CD4-positive, alpha-beta memory T cell (primary cell): ENCODE results near the gene ZNF580. TPM values are rescaled to one million over a fixed set of nuclear protein-coding genes. Genes with fewer than 3 reads are reported as not detected.

ENCODE experiments used
- CTCF ChIA-PET: fragments of 350-600 bp; sonication (Branson Sonifier 250); formaldehyde crosslinking; loops from one replicate; lab custom pipeline; 2021; ENCODE audit warnings: inconsistent platforms; ENCODE audit not compliant: partially characterized antibody; lab: Charles Lee
- POLR2A ChIA-PET: fragments of 350-600 bp; sonication (Branson Sonifier 250); formaldehyde crosslinking; loops from one replicate; lab custom pipeline; 2021; ENCODE audit not compliant: partially characterized antibody; lab: Charles Lee
- DNase-seq, 5 donors: peaks; one replicate each; pipeline versions ENCODE4 v3.0.0 to v3.0.0-alpha.2; 2020 to 2022; ENCODE audit warnings: mixed read lengths in 1 of 5
- H3K27ac ChIP-seq: one replicate; pipeline ENCODE4 v1.7.0; 2013; ENCODE audit warnings: low read depth, low read length
- H3K27me3 ChIP-seq: 2 replicates; pipeline ENCODE4 v1.7.0; 2013; ENCODE audit warnings: mild to moderate bottlenecking, low read length, moderate library complexity; ENCODE audit not compliant: insufficient read depth
- H3K36me3 ChIP-seq: 2 replicates; pipeline ENCODE4 v1.7.0; 2013; ENCODE audit warnings: mild to moderate bottlenecking, low read length, moderate library complexity; ENCODE audit not compliant: insufficient read depth
- H3K4me1 ChIP-seq: 2 replicates; pipeline ENCODE4 v1.7.0; 2013; ENCODE audit warnings: mild to moderate bottlenecking, low read length, moderate library complexity; ENCODE audit not compliant: insufficient read depth
- H3K4me3 ChIP-seq, 2 donors: one replicate each; pipeline ENCODE4 v1.7.0; 2013; ENCODE audit warnings: low read length in 2 of 2, mild to moderate bottlenecking in 1 of 2
- H3K9me3 ChIP-seq, 2 donors: one replicate each; pipeline ENCODE4 v1.7.0; 2013; ENCODE audit warnings: low read length in 2 of 2, control low read depth in 1 of 2; ENCODE audit not compliant: control insufficient read depth in 1 of 2
- H3K27ac Mint-ChIP-seq, 7 donors: one replicate each; pipeline ENCODE4 v1.8.0; 2020 to 2021; ENCODE audit warnings: mixed read lengths in 7 of 7, mild to moderate bottlenecking in 6 of 7, inconsistent platforms in 3 of 7, moderate library complexity in 3 of 7
- H3K27me3 Mint-ChIP-seq, 2 donors: one replicate each; pipeline ENCODE4 v1.8.0; 2020 to 2021; ENCODE audit warnings: mixed read lengths in 2 of 2
- H3K36me3 Mint-ChIP-seq, 2 donors: one replicate each; pipeline ENCODE4 v1.8.0; 2020 to 2021; ENCODE audit warnings: mixed read lengths in 2 of 2, inconsistent platforms in 1 of 2, mild to moderate bottlenecking in 1 of 2
- H3K4me1 Mint-ChIP-seq, 4 donors: one replicate each; pipeline ENCODE4 v1.8.0; 2020 to 2021; ENCODE audit warnings: mixed read lengths in 4 of 4, mild to moderate bottlenecking in 1 of 4
- H3K4me3 Mint-ChIP-seq, 8 donors: one replicate each; pipeline ENCODE4 v1.8.0; 2020 to 2021; ENCODE audit warnings: mixed read lengths in 8 of 8, mild to moderate bottlenecking in 7 of 8, moderate library complexity in 6 of 8, inconsistent platforms in 3 of 8
- H3K9me3 Mint-ChIP-seq, 8 donors: one replicate each; pipeline ENCODE4 v1.8.0; 2020 to 2021; ENCODE audit warnings: mixed read lengths in 8 of 8, mild to moderate bottlenecking in 5 of 8, inconsistent platforms in 3 of 8, moderate library complexity in 1 of 8
- intact Hi-C: fragments of 100-400 bp; cut with micrococcal nuclease; formaldehyde crosslinking; loops from one replicate; pipeline ENCODE4 v1.15.1; 2023
- polyA plus RNA-seq, 2 donors: library from polyadenylated mRNA; unstranded; fragments of 300-500 nt; fragmentation: Illumina TruSeq; gene quantifications; one replicate each; pipeline ENCODE4 v1.2.3, GENCODE V29; 2021
- total RNA-seq, 2 experiments: library from RNA; stranded (reverse); gene quantifications; one replicate each; pipeline ENCODE4 v1.2.3, GENCODE V29; 2021

The ZNF580 gene
- total and polyA plus RNA-seq, 4 experiments from 2014 or later, result 7.2 to 105 (median 55.2) TPM

DNA sequence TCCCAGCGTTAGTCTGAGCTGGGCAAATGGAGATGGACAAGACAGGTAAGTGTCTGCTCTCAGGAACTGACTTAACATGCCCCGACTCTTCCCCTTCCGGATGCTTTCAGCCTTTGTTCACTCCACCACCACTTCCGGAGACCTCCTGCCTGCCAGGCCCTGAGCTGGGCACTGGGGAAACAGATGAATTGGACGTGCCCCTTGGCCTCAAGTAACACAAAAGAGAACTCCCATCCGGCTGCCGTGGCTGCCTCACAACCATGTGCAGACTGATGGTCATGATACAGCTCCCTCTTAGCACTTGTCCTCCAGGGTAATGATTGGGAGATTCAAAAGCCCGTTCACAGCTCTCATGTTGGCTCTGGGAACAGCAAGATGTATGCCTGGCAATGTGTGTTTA lies 23.4 kb upstream of the ZNF580 start:
- H3K4me1 Mint-ChIP-seq, result peaks cover 6 to 15% (median 13%) of the 10 kb centered on the region in 4 donors
- H3K9me3 Mint-ChIP-seq, result no peaks in the 10 kb centered on the region
- peak in 1 of 5 donors; percentile 8 for DNase-seq
- H3K36me3 ChIP-seq, result peaks cover 6% of the 10 kb centered on the region
- peaks cover 12 to 20% of the 10 kb centered on the region in 2 donors for H3K36me3 Mint-ChIP-seq
- intact Hi-C loops, result no loop called here
- no peaks in the 10 kb centered on the region for H3K9me3 ChIP-seq
- H3K27ac Mint-ChIP-seq, result peak overlapping the region in 1 of 7 donors; percentile 15
- POLR2A ChIA-PET, result interaction anchor here (1.0 to 1.6 kb wide), 2 partner anchors 8 to 156 kb away, joined by 3 read pairs; partner anchors contain the start of gene ISOC2
- no peaks in the 10 kb centered on the region for H3K27me3 ChIP-seq
- H3K4me3 Mint-ChIP-seq, result peak overlapping the region in 1 of 8 donors; percentile 41
- H3K4me3 ChIP-seq, result no peak overlapping the region
- CTCF ChIA-PET, result interaction anchor here (1.0 to 2.7 kb wide), 2 partner anchors 9 to 11 kb away, joined by 3 to 15 read pairs; partner anchors contain the start of gene ZNF865
- H3K27ac ChIP-seq, result no peak overlapping the region
- no peaks in the 10 kb centered on the region for H3K27me3 Mint-ChIP-seq
- H3K4me1 ChIP-seq, result peaks cover 5% of the 10 kb centered on the region

GRCh38 chr19:55618426-55618825 lies 22.4 kb upstream of the ZNF580 start:
- Mint-ChIP-seq H3K9me3 (no peaks in the 10 kb centered on the region), H3K27ac (peak overlapping the region in 1 of 7 donors; percentile 37), H3K4me1 (peaks cover 6 to 19% (median 11%) of the 10 kb centered on the region in 4 donors), H3K4me3 (no peak overlapping the region), H3K27me3 (no peaks in the 10 kb centered on the region), H3K36me3 (peaks cover 4 to 14% of the 10 kb centered on the region in 2 donors)
- Histone ChIP-seq H3K9me3 (no peaks in the 10 kb centered on the region), H3K27me3 (no peaks in the 10 kb centered on the region), H3K27ac (no peak overlapping the region), H3K36me3 (peaks cover 6% of the 10 kb centered on the region), H3K4me1 (peaks cover 5% of the 10 kb centered on the region), H3K4me3 (no peak overlapping the region)
- intact Hi-C loops, result no loop called here
- CTCF ChIA-PET, result interaction anchor here (2.2 to 3.4 kb wide), 3 partner anchors 12 to 114 kb away, joined by 7 to 15 read pairs (median 11); partner anchors contain the start of gene ZNF865
- no peak for DNase-seq
- POLR2A ChIA-PET, result interaction anchor here (0.6 to 1.6 kb wide), 2 partner anchors 12 to 157 kb away, joined by 3 read pairs; partner anchors contain the start of gene ISOC2

DNA sequence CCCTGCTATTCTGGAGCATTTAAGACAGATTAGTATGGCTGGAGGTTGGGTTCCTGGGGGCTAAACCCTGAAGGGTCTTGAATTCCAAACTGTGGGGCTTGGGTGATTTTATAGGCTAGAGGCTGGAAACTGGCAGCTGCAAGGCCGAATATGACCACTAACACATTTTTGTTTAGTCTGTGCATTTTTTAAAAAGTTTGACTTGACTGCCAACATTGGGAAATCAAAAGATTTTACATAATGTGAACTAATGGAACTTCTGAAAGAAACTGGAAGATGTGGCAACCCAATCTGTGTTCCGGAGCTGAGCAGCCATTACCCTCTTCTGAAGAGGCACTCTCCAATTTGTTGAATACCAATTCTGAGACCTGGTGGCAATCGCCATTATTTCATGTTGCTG lies 21.5 kb upstream of the ZNF580 start:
- Mint-ChIP-seq H3K36me3 (peaks cover 4 to 20% of the 10 kb centered on the region in 2 donors), H3K27ac (peak overlapping the region in 2 of 7 donors; percentile 35 to 69), H3K9me3 (no peaks in the 10 kb centered on the region), H3K27me3 (no peaks in the 10 kb centered on the region), H3K4me1 (peaks cover 10 to 26% (median 18%) of the 10 kb centered on the region in 4 donors), H3K4me3 (no peak overlapping the region)
- Histone ChIP-seq H3K27ac (no peak overlapping the region), H3K27me3 (no peaks in the 10 kb centered on the region), H3K4me1 (peaks cover 10% of the 10 kb centered on the region), H3K9me3 (no peaks in the 10 kb centered on the region), H3K4me3 (no peak overlapping the region), H3K36me3 (peaks cover 6% of the 10 kb centered on the region)
- CTCF ChIA-PET, result interaction anchor here (1.0 to 3.4 kb wide), 4 partner anchors 11 to 115 kb away, joined by 3 to 15 read pairs (median 9); partner anchors contain the start of gene ZNF865
- POLR2A ChIA-PET, result interaction anchor here (1.1 kb wide), 1 partner anchor 12 kb away, joined by 4 read pairs; no protein-coding TSS in a partner anchor
- intact Hi-C loops, result no loop called here
- no peak for DNase-seq

DNA sequence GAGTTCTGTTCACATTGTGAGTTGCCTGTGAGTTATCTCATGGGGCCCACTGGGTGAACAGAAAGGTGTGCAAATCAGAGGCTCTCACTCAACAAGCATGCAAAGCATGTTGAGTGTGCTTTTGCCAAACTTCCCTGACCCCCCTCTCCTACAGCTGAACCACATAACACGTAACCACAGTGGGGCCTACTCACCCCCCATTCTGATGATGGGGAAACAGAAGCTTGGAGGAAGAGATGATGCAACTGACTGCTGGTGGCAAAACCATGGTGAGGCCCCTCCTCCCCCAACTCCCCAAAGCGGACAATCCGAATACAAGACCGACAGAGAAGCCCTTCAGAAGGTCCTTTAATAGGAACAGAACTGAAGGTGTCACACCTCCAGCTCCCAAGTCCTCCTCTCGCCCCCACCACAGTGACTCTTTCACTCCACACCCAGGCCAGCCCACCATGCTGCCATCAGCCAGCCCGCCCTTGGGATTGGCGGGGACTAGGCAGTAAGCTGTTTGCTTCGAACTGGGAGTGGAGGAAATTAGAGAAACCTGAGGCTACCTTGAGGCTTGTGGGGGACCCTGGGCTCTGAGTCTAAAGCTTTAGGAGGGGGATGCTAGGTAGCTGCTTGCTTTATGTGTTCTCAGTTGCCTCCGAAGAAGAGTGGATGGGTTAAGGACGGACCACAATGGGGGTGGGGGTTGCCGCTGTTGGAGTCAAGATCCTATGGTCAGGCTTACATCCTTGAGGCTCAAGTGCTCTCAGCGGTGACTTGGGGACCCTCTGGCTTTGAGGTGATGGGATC lies 20.2 kb upstream of the ZNF580 start:
- H3K4me1 ChIP-seq, result peaks cover 20% of the 10 kb centered on the region
- no peak overlapping the region for H3K27ac ChIP-seq
- Mint-ChIP-seq H3K9me3 (no peaks in the 10 kb centered on the region), H3K27ac (peak overlapping the region in 6 of 7 donors; percentile 27 to 77 (median 68)), H3K27me3 (no peaks in the 10 kb centered on the region), H3K36me3 (peaks cover 4 to 21% of the 10 kb centered on the region in 2 donors), H3K4me1 (peaks cover 16 to 34% (median 26%) of the 10 kb centered on the region in 4 donors), H3K4me3 (peak overlapping the region in 1 of 8 donors; percentile 34)
- peak in 1 of 5 donors; percentile 35 for DNase-seq
- H3K36me3 ChIP-seq, result peaks cover 6% of the 10 kb centered on the region
- intact Hi-C loops, result loop anchor here (10.0 kb wide), 1 partner anchor 236 kb away; the partner anchor contains the start of genes RPL28 and TMEM238
- ChIA-PET CTCF (interaction anchor here (3.4 to 9.1 kb wide), 2 partner anchors 12 to 14 kb away, joined by 11 to 94 read pairs; partner anchors contain the start of gene ZNF865), POLR2A (interaction anchor here (1.2 kb wide), 1 partner anchor 9 kb away, joined by 3 read pairs; no protein-coding TSS in a partner anchor)
- no peaks in the 10 kb centered on the region for H3K27me3 ChIP-seq
- no peak overlapping the region for H3K4me3 ChIP-seq
- H3K9me3 ChIP-seq, result no peaks in the 10 kb centered on the region

GRCh38 chr19:55621205-55621672 lies 19.6 kb upstream of the ZNF580 start:
- no peaks in the 10 kb centered on the region for H3K27me3 Mint-ChIP-seq
- peak in 1 of 5 donors; percentile 37 for DNase-seq
- H3K4me1 Mint-ChIP-seq, result peaks cover 20 to 40% (median 31%) of the 10 kb centered on the region in 4 donors
- H3K9me3 Mint-ChIP-seq, result no peaks in the 10 kb centered on the region
- H3K4me1 ChIP-seq, result peaks cover 27% of the 10 kb centered on the region
- H3K36me3 ChIP-seq, result peaks cover 6% of the 10 kb centered on the region
- peak overlapping the region in 2 of 7 donors; percentile 18 to 35 for H3K27ac Mint-ChIP-seq
- H3K9me3 ChIP-seq, result no peaks in the 10 kb centered on the region
- intact Hi-C loops, result loop anchor here (10.0 kb wide), 1 partner anchor 236 kb away; the partner anchor contains the start of genes RPL28 and TMEM238
- no peak overlapping the region for H3K4me3 ChIP-seq
- peaks cover 4 to 21% of the 10 kb centered on the region in 2 donors for H3K36me3 Mint-ChIP-seq
- ChIA-PET POLR2A (no interaction called here), CTCF (interaction anchor here (3.4 to 9.1 kb wide), 2 partner anchors 12 to 14 kb away, joined by 11 to 94 read pairs; partner anchors contain the start of gene ZNF865)
- H3K27me3 ChIP-seq, result no peaks in the 10 kb centered on the region
- H3K27ac ChIP-seq, result no peak overlapping the region
- H3K4me3 Mint-ChIP-seq, result no peak overlapping the region

GRCh38 chr19:55621673-55622231 lies 19.1 kb upstream of the ZNF580 start:
- POLR2A ChIA-PET, result interaction anchor here (2.9 kb wide), 1 partner anchor 21 kb away, joined by 18 read pairs; the partner anchor contains the start of gene ZNF581
- no peak overlapping the region for H3K27ac Mint-ChIP-seq

More at GRCh38 chr19:55621673-55622231, 19.1 kb upstream of the ZNF580 start:
- CTCF ChIA-PET, result interaction anchor here (3.6 to 9.1 kb wide), 2 partner anchors 11 to 15 kb away, joined by 16 to 94 read pairs; partner anchors contain the start of gene ZNF865
- Mint-ChIP-seq H3K9me3 (no peaks in the 10 kb centered on the region), H3K4me1 (peaks cover 25 to 45% (median 36%) of the 10 kb centered on the region in 4 donors), H3K27me3 (no peaks in the 10 kb centered on the region), H3K4me3 (no peak overlapping the region), H3K36me3 (peaks cover 2 to 20% of the 10 kb centered on the region in 2 donors)
- no peaks in the 10 kb centered on the region for H3K27me3 ChIP-seq
- peaks cover 6% of the 10 kb centered on the region for H3K36me3 ChIP-seq
- H3K4me1 ChIP-seq, result peaks cover 32% of the 10 kb centered on the region
- H3K4me3 ChIP-seq, result no peak overlapping the region
- no peak overlapping the region for H3K27ac ChIP-seq
- no peak for DNase-seq
- H3K9me3 ChIP-seq, result no peaks in the 10 kb centered on the region
- intact Hi-C loops, result loop anchor here (10.0 kb wide), 1 partner anchor 237 kb away; the partner anchor contains the start of genes RPL28 and TMEM238
